ENCODE measurements around the gene LOXL3.

Gene LOXL3

GRCh38 chr2:74551530-74551929 lies 2.2 kb downstream of the LOXL3 start:
- TF ChIP-seq EZH2phosphoT487 (conservative IDR thresholded peaks at IDR 0.05; ENCODE audit: low read length) (no peak), CTCF (IDR thresholded peaks at IDR 0.05; ENCODE audit: insufficient read depth, low read length, poor library complexity, severe bottlenecking) (no peak)

GRCh38 chr2:74550231-74550630 lies 3.5 kb downstream of the LOXL3 start:
- H3K27ac ChIP-seq (ENCODE audit: low read depth, low read length): no peak overlapping the region
- no peaks in the 10 kb centered on the region for H3K9me3 ChIP-seq (ENCODE audit: insufficient read depth, low read length)
- no peaks in the 10 kb centered on the region for H3K27me3 ChIP-seq (ENCODE audit: low read length)
- no peaks in the 10 kb centered on the region for H3F3A ChIP-seq (ENCODE audit: insufficient read depth)
- TF ChIP-seq EZH2phosphoT487 (conservative IDR thresholded peaks at IDR 0.05; ENCODE audit: low read length) (no peak), CTCF (IDR thresholded peaks at IDR 0.05; ENCODE audit: insufficient read depth, low read length, poor library complexity, severe bottlenecking) (no peak)
- H4K20me1 ChIP-seq (ENCODE audit: low read depth, low read length): no peaks in the 10 kb centered on the region
- H3K36me3 ChIP-seq (ENCODE audit: low read length): no peaks in the 10 kb centered on the region
- H3K4me3 ChIP-seq (ENCODE audit: insufficient read depth, low read length, poor library complexity, severe bottlenecking): no peak overlapping the region
- H3K9ac ChIP-seq (ENCODE audit: low read length): no peak overlapping the region
- H3K79me2 ChIP-seq (ENCODE audit: insufficient read depth, low read length): no peaks in the 10 kb centered on the region
- H3K9me2 ChIP-seq (replicated peaks; ENCODE audit: insufficient read depth, low read length): no peaks in the 10 kb centered on the region
- no peak overlapping the region for H3K4me2 ChIP-seq (ENCODE audit: low read depth, low read length, poor library complexity, severe bottlenecking)
- no peak overlapping the region for H2AFZ ChIP-seq (ENCODE audit: low read depth, low read length, severe bottlenecking)

More at GRCh38 chr2:74551530-74551929, 2.2 kb downstream of the LOXL3 start:
- no peaks in the 10 kb centered on the region for H3K79me2 ChIP-seq (ENCODE audit: insufficient read depth, low read length)
- no peak overlapping the region for H3K4me2 ChIP-seq (ENCODE audit: low read depth, low read length, poor library complexity, severe bottlenecking)
- H3K9me2 ChIP-seq (replicated peaks; ENCODE audit: insufficient read depth, low read length): no peaks in the 10 kb centered on the region
- H2AFZ ChIP-seq (ENCODE audit: low read depth, low read length, severe bottlenecking): no peak overlapping the region
- no peak overlapping the region for H3K9ac ChIP-seq (ENCODE audit: low read length)
- no peaks in the 10 kb centered on the region for H3K9me3 ChIP-seq (ENCODE audit: insufficient read depth, low read length)
- no peaks in the 10 kb centered on the region for H3F3A ChIP-seq (ENCODE audit: insufficient read depth)
- H3K27ac ChIP-seq (ENCODE audit: low read depth, low read length): no peak overlapping the region
- H3K4me3 ChIP-seq (ENCODE audit: insufficient read depth, low read length, poor library complexity, severe bottlenecking): no peak overlapping the region
- no peaks in the 10 kb centered on the region for H3K27me3 ChIP-seq (ENCODE audit: low read length)
- no peaks in the 10 kb centered on the region for H4K20me1 ChIP-seq (ENCODE audit: low read depth, low read length)
- H3K36me3 ChIP-seq (ENCODE audit: low read length): no peaks in the 10 kb centered on the region

GRCh38 chr2:74548900-74549826 lies 4.6 kb downstream of the LOXL3 start:
- Histone ChIP-seq H3K9me2 (replicated peaks; ENCODE audit: insufficient read depth, low read length) (no peaks in the 10 kb centered on the region), H3K9me3 (ENCODE audit: insufficient read depth, low read length) (no peaks in the 10 kb centered on the region), H3K79me2 (ENCODE audit: insufficient read depth, low read length) (no peaks in the 10 kb centered on the region), H2AFZ (ENCODE audit: low read depth, low read length, severe bottlenecking) (no peak overlapping the region), H3K4me2 (ENCODE audit: low read depth, low read length, poor library complexity, severe bottlenecking) (peak overlapping the region; percentile 24), H3K36me3 (ENCODE audit: low read length) (no peaks in the 10 kb centered on the region), H3K9ac (ENCODE audit: low read length) (no peak overlapping the region), H4K20me1 (ENCODE audit: low read depth, low read length) (no peaks in the 10 kb centered on the region), H3F3A (ENCODE audit: insufficient read depth) (no peaks in the 10 kb centered on the region), H3K4me3 (ENCODE audit: insufficient read depth, low read length, poor library complexity, severe bottlenecking) (no peak overlapping the region), H3K27ac (ENCODE audit: low read depth, low read length) (no peak overlapping the region), H3K27me3 (ENCODE audit: low read length) (no peaks in the 10 kb centered on the region)
- no peak for TF ChIP-seq CTCF (IDR thresholded peaks at IDR 0.05; ENCODE audit: insufficient read depth, low read length, poor library complexity, severe bottlenecking)
- no peak for TF ChIP-seq EZH2phosphoT487 (conservative IDR thresholded peaks at IDR 0.05; ENCODE audit: low read length)
